Hepatocyte (in vitro differentiated cells): ENCODE data around the gene DSCAM. TPM values are rescaled to one million over a fixed set of nuclear protein-coding genes. Genes with fewer than 3 reads are reported as not detected.

Experiments used
- DNase-seq: peaks from one replicate; pipeline ENCODE4 v3.0.0-alpha.2; 2016; ENCODE audit warnings: low spot score
- H2AFZ ChIP-seq: fragments of 200-600 bp; sonication (generic); 2 replicates; pipeline ENCODE4 v1.6.0; 2016; ENCODE audit warnings: antibody characterized with exemption, mild to moderate bottlenecking
- H3K27ac ChIP-seq: fragments of 200-600 bp; sonication (generic); 2 replicates; pipeline ENCODE4 v1.5.1; 2016; ENCODE audit warnings: mild to moderate bottlenecking
- H3K27me3 ChIP-seq: fragments of 200-600 bp; sonication (generic); 2 replicates; pipeline ENCODE4 v1.6.1; 2016
- H3K36me3 ChIP-seq: fragments of 200-600 bp; sonication (generic); replicated peaks from 2 replicates; pipeline ENCODE4 v1.5.1; 2016; ENCODE audit warnings: low read depth; ENCODE audit not compliant: insufficient read depth
- H3K4me1 ChIP-seq: fragments of 200-600 bp; sonication (generic); 2 replicates; pipeline ENCODE4 v1.5.1; 2016; ENCODE audit warnings: mild to moderate bottlenecking, moderate library complexity; ENCODE audit not compliant: insufficient read depth
- H3K4me2 ChIP-seq: fragments of 200-600 bp; sonication (generic); 2 replicates; pipeline ENCODE4 v1.6.0; 2016
- H3K4me3 ChIP-seq: fragments of 200-600 bp; sonication (generic); 2 replicates; pipeline ENCODE4 v1.5.1; 2016; ENCODE audit warnings: mild to moderate bottlenecking
- H3K79me2 ChIP-seq: fragments of 200-600 bp; sonication (generic); 2 replicates; pipeline ENCODE4 v1.6.0; 2017; ENCODE audit warnings: mild to moderate bottlenecking
- H3K9me2 ChIP-seq: fragments of 200-600 bp; sonication (generic); replicated peaks from 2 replicates; pipeline ENCODE4 v1.6.0; 2017; ENCODE audit warnings: mild to moderate bottlenecking; ENCODE audit not compliant: insufficient read depth
- H3K9me3 ChIP-seq: fragments of 200-600 bp; sonication (generic); 2 replicates; pipeline ENCODE4 v1.5.1; 2016; ENCODE audit warnings: low read depth, mild to moderate bottlenecking
- H4K20me1 ChIP-seq: fragments of 200-600 bp; sonication (generic); 2 replicates; pipeline ENCODE4 v1.6.0; 2016; ENCODE audit warnings: mild to moderate bottlenecking; ENCODE audit not compliant: insufficient read depth, poor library complexity, severe bottlenecking
- EZH2 ChIP-seq: fragments of 200-600 bp; sonication (generic); IDR thresholded peaks from 2 replicates; pipeline ENCODE4 v1.6.1; 2016; ENCODE audit warnings: antibody characterized with exemption, mild to moderate bottlenecking, borderline replicate concordance
- EZH2phosphoT487 ChIP-seq: fragments of 200-600 bp; sonication (generic); IDR thresholded peaks from one replicate; pipeline ENCODE4 v1.6.1; 2018; ENCODE audit warnings: antibody characterized with exemption, mild to moderate bottlenecking, low read depth, moderate library complexity; ENCODE audit not compliant: unreplicated experiment, severe bottlenecking
- WGBS: methylation state at CpG from one replicate; pipeline ENCODE4 v1.1.6; 2016; ENCODE audit warnings: low lambda C conversion rate; ENCODE audit errors: missing lambda C conversion rate; 5-methylcytosine and 5-hydroxymethylcytosine counted together
- polyA plus RNA-seq: library from polyadenylated mRNA; unstranded; fragments of >200 nt; fragmentation: Nextera tagmentation; extraction: Ambion mirVana; gene quantifications from 2 replicates; pipeline ENCODE4 v1.2.1, GENCODE V29; 2016
- total RNA-seq: library from RNA; depleted of rRNA; stranded (reverse); fragments of >200 nt; gene quantifications from 2 replicates; pipeline ENCODE4 v1.2.3, GENCODE V29; 2014
- TF ChIP-seq, protein P1 (sequence below): fragments of 200-600 bp; sonication (generic); IDR thresholded peaks from 2 replicates; pipeline ENCODE4 v1.5.1; 2016; ENCODE audit warnings: antibody characterized with exemption, mild to moderate bottlenecking; ENCODE audit not compliant: poor library complexity

DSCAM gene
- total and polyA plus RNA-seq, 2 experiments from 2014 or later, result 0.33 TPM; not detected in 1

DNA sequence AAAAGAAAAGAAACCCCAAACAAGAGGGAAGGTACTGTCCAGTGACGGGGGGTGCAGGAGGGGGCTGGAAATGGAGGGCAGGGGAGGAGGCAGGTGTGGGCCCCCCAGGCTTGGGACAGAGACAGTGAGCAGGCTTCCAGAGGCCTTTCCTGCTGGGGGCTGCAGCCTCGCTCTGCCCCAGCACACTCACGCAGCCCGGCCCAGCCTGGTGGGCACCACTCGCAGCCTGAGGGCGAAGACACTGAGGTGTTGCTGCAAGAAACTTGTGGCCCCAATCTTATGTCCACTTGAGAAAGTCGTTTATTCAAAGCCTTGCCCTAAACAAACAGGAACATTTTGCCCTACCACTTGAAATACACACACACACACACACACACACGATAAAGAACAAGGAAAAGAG, 705.3 kb downstream of the DSCAM start:
- TF ChIP-seq EZH2 (no peak), EZH2phosphoT487 (no peak)
- TF ChIP-seq, protein P1, sequence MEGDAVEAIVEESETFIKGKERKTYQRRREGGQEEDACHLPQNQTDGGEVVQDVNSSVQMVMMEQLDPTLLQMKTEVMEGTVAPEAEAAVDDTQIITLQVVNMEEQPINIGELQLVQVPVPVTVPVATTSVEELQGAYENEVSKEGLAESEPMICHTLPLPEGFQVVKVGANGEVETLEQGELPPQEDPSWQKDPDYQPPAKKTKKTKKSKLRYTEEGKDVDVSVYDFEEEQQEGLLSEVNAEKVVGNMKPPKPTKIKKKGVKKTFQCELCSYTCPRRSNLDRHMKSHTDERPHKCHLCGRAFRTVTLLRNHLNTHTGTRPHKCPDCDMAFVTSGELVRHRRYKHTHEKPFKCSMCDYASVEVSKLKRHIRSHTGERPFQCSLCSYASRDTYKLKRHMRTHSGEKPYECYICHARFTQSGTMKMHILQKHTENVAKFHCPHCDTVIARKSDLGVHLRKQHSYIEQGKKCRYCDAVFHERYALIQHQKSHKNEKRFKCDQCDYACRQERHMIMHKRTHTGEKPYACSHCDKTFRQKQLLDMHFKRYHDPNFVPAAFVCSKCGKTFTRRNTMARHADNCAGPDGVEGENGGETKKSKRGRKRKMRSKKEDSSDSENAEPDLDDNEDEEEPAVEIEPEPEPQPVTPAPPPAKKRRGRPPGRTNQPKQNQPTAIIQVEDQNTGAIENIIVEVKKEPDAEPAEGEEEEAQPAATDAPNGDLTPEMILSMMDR, result no peak
- Histone ChIP-seq H3K9me2 (no peaks in the 10 kb centered on the region), H2AFZ (no peak overlapping the region), H3K4me1 (no peaks in the 10 kb centered on the region), H3K4me2 (no peak overlapping the region), H3K9me3 (no peaks in the 10 kb centered on the region), H4K20me1 (no peaks in the 10 kb centered on the region), H3K36me3 (no peaks in the 10 kb centered on the region), H3K27ac (no peak overlapping the region), H3K27me3 (no peaks in the 10 kb centered on the region), H3K4me3 (no peak overlapping the region), H3K79me2 (no peaks in the 10 kb centered on the region)
- WGBS, result 84% methylated on average over 8 of the region's 8 CpGs
- no peak for DNase-seq

DNA sequence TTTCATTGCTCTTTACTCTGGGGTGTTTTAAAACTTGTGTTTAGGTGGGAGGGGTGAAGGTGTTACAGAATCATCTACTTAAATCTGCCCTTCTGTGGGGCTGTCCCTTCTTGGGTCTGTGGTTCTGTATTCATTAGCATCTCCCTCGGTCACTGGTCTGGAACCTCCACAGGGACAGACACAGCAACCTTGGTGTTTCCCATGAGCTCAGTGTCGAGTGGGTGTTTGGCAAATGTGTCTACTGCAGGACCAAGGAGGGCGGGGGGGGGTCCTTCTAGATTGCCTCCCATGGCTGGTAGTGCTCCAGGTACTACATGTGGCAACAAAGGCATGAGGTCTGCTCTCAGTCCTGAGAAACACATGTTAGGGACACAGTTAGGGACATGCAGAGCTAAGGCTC, 706.3 kb downstream of the DSCAM start:
- Histone ChIP-seq H2AFZ (no peak overlapping the region), H3K4me1 (no peaks in the 10 kb centered on the region), H3K36me3 (no peaks in the 10 kb centered on the region), H3K27ac (no peak overlapping the region), H3K4me3 (no peak overlapping the region), H4K20me1 (no peaks in the 10 kb centered on the region), H3K4me2 (no peak overlapping the region), H3K27me3 (no peaks in the 10 kb centered on the region), H3K79me2 (no peaks in the 10 kb centered on the region), H3K9me2 (no peaks in the 10 kb centered on the region), H3K9me3 (no peaks in the 10 kb centered on the region)
- WGBS, result 94% methylated on average over 3 of the region's 3 CpGs
- TF ChIP-seq EZH2 (no peak), EZH2phosphoT487 (no peak)
- TF ChIP-seq, protein P1, result no peak
- no peak for DNase-seq

DNA sequence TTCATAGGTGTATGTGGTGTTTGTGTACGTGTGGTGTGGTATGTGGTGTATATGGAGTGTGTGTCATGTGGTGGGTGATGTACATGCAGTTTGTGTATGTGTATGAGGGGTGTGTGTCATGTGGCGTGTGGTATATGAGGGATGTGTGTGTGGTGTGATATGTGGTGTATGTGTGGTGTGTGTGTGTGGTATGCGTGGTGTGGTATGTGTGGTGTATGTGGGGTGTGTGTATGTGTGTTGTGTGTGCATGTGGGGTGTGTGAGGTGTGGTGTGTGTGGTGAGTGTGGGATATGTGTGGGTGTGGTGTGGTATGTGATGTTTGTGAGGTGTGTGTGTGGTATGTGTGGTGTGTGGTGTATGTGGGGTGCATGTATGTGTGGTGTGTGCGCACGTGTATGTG, 707.3 kb downstream of the DSCAM start:
- no peak overlapping the region for H3K4me3 ChIP-seq
- no peaks in the 10 kb centered on the region for H3K9me3 ChIP-seq
- no peak for TF ChIP-seq EZH2
- TF ChIP-seq, protein P1, result no peak
- TF ChIP-seq EZH2phosphoT487, result no peak
- 97% methylated on average over 5 of the region's 5 CpGs for WGBS
- no peak overlapping the region for H2AFZ ChIP-seq
- DNase-seq, result no peak
- H3K4me2 ChIP-seq, result no peak overlapping the region
- no peaks in the 10 kb centered on the region for H3K79me2 ChIP-seq
- H3K27ac ChIP-seq, result no peak overlapping the region
- no peaks in the 10 kb centered on the region for H3K9me2 ChIP-seq
- no peaks in the 10 kb centered on the region for H4K20me1 ChIP-seq
- H3K27me3 ChIP-seq, result no peaks in the 10 kb centered on the region
- no peaks in the 10 kb centered on the region for H3K36me3 ChIP-seq
- no peaks in the 10 kb centered on the region for H3K4me1 ChIP-seq

DNA sequence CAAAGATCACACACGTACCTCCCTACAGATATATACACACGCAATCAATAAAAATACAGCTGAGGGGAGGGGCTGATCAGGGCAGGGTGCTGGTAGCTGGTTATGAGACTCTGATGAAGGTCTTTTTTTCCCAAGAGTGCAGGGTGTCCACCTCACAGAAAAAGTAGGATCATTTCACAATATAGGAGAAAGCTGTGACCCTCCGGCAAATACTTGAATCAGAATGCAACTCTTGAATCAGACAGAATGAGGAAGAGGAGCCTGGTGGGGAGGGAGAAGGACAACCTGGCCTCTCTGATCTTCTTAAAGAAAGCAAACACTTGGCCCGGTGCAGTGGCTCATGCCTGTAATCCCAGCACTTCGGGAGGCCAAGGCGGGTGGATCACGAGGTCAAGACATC, 710.4 kb downstream of the DSCAM start:
- no peak overlapping the region for H2AFZ ChIP-seq
- TF ChIP-seq EZH2, result no peak
- TF ChIP-seq, protein P1, result no peak
- no peak for TF ChIP-seq EZH2phosphoT487
- WGBS, result 92% methylated on average over 7 of the region's 7 CpGs

More for the DNA sequence above, 710.4 kb downstream of the DSCAM start:
- DNase-seq, result no peak
- H4K20me1 ChIP-seq, result no peaks in the 10 kb centered on the region
- no peaks in the 10 kb centered on the region for H3K27me3 ChIP-seq
- H3K9me3 ChIP-seq, result no peaks in the 10 kb centered on the region
- no peak overlapping the region for H3K4me2 ChIP-seq
- H3K79me2 ChIP-seq, result no peaks in the 10 kb centered on the region
- no peak overlapping the region for H3K27ac ChIP-seq
- H3K9me2 ChIP-seq, result no peaks in the 10 kb centered on the region
- H3K4me3 ChIP-seq, result no peak overlapping the region
- no peaks in the 10 kb centered on the region for H3K4me1 ChIP-seq
- no peaks in the 10 kb centered on the region for H3K36me3 ChIP-seq
